NCI-H82 (cell line): Measurements from ENCODE around the gene FAM209B.
"Not testable (repeated sequence)": the region's sequence is repeated elsewhere in the genome, so short reads cannot be mapped to it uniquely, and the experiment has no call there.

Source experiments
- DNase-seq: peaks from one replicate; lab custom pipeline; 2025; lab: John Stamatoyannopoulos, UW

FAM209B gene

GRCh38 chr20:56540415-56540814 is 7.4 kb downstream of the FAM209B start:
- DNase-seq, result no peak

GRCh38 chr20:56542489-56543030 is 9.5 kb downstream of the FAM209B start:
- DNase-seq, result no peak

- peak; percentile 42 for DNase-seq
These were observed 18.5 kb downstream of the FAM209B start for GRCh38 chr20:56551571-56551970.

GRCh38 chr20:56552911-56553629 is 20.0 kb downstream of the FAM209B start:
- no peak for DNase-seq

- peak; percentile 94 for DNase-seq
These were observed 21.8 kb downstream of the FAM209B start for GRCh38 chr20:56554869-56555268.

GRCh38 chr20:56558968-56559367 is 25.9 kb downstream of the FAM209B start:
- DNase-seq, result no peak

- DNase-seq, result not testable (repeated sequence)
These were observed 31.5 kb downstream of the FAM209B start for GRCh38 chr20:56564526-56564925.

GRCh38 chr20:56565511-56565910 is 32.5 kb downstream of the FAM209B start:
- DNase-seq, result no peak

- DNase-seq, result peak; percentile 86
These were observed 33.6 kb downstream of the FAM209B start for GRCh38 chr20:56566621-56567020.

GRCh38 chr20:56570832-56571231 is 37.8 kb downstream of the FAM209B start:
- no peak for DNase-seq

GRCh38 chr20:56572172-56572571 is 39.1 kb downstream of the FAM209B start:
- no peak for DNase-seq

- peak; percentile 85 for DNase-seq
These were observed 40.9 kb downstream of the FAM209B start for GRCh38 chr20:56573986-56574385.

GRCh38 chr20:56574531-56575142 is 41.6 kb downstream of the FAM209B start:
- DNase-seq, result no peak

- DNase-seq, result no peak
These were observed 42.1 kb downstream of the FAM209B start for GRCh38 chr20:56575157-56575556.

GRCh38 chr20:56575961-56576360 is 42.9 kb downstream of the FAM209B start:
- DNase-seq, result no peak

GRCh38 chr20:56579301-56579710 is 46.3 kb downstream of the FAM209B start:
- no peak for DNase-seq

- DNase-seq, result no peak
These were observed 47.2 kb downstream of the FAM209B start for GRCh38 chr20:56580226-56580625.

- DNase-seq, result no peak
These were observed 48.7 kb downstream of the FAM209B start for GRCh38 chr20:56581701-56582100.

GRCh38 chr20:56582542-56582941 is 49.5 kb downstream of the FAM209B start:
- peak; percentile 77 for DNase-seq

- no peak for DNase-seq
These were observed 51.9 kb downstream of the FAM209B start for GRCh38 chr20:56584916-56585315.
